Measurements from ENCODE around the gene HAUS8.
"Not testable (repeated sequence)": the region's sequence is repeated elsewhere in the genome, so short reads cannot be mapped to it uniquely, and the experiment has no call there.

The HAUS8 gene

DNA sequence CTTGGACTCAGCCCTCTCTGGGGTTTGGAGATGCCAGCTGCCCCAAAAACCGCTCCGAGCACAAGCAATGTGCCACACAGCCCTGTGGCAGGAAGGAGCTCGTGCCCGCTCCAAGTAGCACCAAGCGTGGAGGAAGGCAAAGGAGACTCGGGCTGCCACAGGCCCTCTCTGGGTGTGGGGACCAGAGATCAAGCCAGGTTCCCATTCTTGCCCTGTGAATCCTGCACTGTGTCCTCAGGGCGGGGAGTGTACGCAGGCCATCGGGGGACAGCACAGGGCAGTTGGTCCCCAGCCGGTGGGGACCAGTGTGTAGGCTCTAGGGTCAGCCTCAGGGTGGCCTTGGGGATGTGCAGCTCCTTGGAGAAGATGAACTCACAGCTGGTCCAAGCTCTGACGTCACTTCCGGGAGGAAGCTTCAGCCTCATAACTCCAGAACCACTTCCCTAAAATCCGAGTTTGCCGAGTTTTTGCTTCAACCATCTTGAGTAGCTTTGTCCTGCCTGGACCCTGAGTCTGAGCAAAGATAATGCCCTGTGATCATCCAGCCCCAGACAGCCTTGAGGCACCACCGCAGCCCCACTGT is 39.3 kb downstream of the HAUS8 start:
- DNase-seq (ENCODE audit: low read depth in 2 of 2): no peak

DNA sequence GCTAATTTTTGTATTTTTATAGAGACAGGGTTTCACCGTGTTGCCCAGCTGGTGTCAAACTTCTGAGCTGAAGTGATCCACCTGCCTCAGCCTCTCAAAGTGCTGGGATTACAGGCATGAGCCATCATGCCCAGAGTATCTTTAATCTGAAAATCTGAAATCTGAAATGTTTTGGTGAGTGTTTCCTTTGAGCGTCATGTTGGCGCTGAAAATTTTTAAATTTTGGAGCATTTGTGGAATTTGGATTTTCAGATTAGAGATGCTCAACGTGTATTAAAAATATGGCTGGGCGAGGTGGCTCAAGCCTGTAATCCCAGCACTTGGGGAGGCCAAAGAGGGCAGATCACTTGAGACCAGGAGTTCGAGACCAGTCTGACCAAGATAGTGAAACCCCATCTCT is 43.5 kb downstream of the HAUS8 start:
- DNase-seq (ENCODE audit: low read depth in 2 of 2): no peak

DNA sequence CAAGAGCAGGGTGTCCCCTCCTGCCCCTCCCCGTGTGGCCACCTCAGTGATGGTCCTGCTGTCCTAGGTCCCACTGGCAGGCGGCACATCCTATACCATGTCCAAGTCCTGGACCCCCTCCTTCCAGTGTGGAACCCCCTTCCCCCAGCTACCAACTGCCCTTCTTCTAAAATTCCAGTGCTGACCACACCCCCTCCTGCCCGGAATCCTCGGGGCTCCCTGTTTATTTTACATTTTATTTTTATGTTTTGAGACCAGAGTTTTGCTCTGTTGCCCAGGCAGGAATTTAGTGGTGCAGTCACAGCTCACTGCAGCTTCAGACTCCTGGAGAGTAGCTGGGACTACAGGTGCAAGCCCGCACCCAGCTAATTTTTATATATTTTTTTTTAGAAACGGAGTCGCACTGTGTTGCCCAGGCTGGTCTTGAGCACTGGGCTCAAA is 47.7 kb downstream of the HAUS8 start:
- DNase-seq (ENCODE audit: low read depth in 2 of 2): no peak

DNA sequence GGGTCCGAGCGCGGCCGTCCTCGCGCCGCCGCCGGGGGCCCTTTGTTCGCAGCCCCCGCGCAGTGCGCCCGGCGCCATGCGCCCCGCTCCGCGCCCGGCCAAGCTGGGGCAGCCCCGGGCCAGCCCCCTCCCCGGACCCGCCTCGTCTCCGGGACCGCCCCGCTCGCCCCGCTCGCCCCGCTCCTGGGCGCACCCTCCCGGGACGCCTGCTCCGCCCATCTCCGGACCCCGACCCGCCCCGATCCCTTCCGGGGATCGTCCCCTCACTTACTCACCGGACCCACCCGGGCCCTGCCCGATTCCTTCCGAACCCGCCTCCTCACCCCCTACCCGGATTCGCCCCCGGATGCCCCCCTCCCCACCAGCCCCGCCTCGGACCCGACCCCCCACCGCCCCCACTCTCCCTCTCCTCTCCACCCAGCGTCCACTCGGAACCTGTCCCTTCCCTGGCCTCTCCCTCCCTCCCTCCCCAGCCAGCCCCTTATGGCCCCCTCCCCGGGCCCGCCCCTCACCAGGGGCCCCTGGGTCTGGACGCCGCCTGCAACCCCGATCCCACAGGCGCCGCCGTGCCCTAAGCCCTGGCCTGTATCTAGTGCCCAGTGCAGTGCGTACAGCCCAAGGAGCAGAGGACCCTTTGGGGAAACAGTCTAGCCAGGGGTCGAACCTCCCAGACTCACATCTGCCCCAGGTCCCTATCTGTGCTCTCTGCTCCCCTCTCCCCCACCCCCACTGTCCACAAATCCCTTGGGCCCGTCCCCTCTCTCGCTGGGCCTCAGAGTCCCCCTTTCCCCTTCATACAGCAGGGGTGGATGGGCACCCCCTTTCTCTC is 48.3 kb downstream of the HAUS8 start, which contains the start of gene CPAMD8:
Gene CPAMD8, minus strand, starts transcription at position 105 of the 829 bp plus-strand sequence. CDS start 168 bp downstream, outside the sequence.
- no peak for DNase-seq (ENCODE audit: low read depth in 2 of 2)

DNA sequence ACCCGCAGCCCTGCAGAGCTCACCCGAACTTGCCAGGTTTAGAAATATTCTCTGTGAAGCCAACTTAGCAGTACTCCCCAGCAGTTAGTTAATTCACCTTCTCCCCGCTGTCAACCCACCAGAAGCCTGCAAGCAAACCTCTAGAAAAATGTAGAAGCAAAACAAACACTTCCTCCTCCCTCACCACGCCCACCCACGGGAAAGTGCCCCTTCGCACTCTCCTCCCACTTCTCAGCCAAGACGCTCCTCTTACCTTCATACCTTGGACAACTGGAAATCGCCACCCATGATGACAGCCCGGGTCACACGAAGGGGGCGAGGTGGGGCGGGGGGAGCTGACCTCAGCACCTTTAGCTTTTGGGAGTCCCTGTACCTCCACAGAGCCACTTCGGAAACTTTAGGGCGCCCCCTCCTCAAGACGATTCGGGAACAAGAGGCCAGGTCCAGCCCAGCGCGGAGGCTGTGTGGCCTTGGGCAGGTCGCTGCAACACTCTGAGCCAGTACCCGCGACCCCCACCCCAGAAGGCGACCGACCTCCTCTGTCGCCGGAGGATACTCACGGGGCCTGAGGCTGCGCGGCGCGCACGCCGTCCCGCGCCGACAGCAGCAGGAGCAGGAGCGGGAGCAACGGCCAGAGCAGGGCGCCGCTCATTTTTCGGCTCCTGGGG is 49.1 kb downstream of the HAUS8 start:
- no peak for DNase-seq (ENCODE audit: low read depth in 2 of 2)

DNA sequence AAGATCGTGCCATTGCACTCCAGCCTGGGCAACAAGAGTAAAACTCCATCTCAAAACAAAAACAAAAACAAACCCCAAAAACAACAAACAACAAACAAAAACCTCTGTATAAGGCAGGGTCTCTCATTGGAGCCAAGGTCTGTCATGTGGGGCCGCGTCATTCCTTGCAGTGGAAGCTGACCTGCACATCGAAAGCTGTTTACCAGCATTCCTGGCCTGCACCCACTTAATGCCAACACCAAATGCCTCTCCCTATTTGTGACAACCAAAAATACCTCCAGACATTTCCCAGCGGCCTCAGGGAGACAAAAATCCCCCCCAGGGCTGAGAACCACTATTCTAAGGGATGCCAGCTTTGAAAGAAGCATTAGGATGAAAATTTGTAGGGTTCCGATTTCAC is 49.9 kb downstream of the HAUS8 start:
- DNase-seq (ENCODE audit: low read depth in 2 of 2): no peak

DNA sequence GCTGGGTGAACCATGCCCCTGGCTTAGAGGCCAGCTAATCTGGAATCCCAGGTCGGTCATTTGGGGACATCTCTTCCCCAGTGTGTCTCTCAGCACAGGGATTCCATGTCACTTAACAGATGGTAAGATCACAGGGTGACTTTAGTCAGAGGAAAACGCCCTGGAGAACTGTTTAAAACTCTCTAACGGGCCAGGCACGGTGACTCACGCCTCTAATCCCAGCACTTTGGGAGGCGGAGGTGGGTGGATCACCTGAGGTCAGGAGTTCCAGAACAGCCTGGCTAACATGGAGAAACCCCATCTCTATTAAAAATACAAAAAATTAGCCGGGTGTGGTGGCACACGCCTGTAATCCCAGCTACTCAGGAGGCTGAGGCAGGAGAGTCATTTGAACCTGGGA is 50.3 kb downstream of the HAUS8 start:
- not testable (repeated sequence) for DNase-seq (ENCODE audit: low read depth in 2 of 2)

DNA sequence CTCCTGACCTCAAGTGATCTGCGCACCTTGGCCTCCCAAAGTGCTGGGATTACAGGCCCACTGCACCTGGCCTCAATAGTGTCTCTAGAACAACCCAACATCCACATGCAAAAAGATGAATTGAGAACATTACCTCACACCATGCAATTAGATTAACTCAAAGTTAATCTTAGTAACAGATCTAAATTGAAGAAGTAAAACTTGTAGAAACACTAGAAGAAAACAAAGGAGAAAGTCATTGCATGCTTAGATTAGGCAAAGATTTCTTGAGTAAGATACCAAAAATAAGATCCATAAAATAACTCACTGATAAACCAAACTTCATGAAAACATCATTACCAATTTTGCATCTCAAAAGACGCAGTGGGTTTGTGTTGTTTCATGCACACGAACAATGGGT is 51.4 kb downstream of the HAUS8 start:
- no peak for DNase-seq (ENCODE audit: low read depth in 2 of 2)

DNA sequence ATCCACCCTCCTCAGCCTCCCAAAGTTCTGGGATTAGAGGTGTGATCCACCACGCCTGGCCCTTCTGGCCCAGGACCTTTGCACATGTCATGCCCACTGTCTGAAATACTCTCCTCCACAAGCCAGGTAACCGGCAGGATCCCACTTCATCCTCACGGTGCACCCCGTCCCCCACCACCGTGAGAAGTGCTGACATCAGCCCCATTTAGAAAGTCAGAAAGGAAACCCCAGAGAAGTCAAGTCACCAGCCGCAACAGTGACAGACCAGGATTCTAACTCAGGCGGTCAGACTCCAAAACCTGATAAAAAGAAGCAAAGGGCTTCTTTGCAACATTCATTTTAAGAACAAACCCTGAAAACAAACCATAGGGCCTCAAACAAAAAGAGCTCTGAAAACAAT is 52.5 kb downstream of the HAUS8 start:
- DNase-seq (ENCODE audit: low read depth in 2 of 2): no peak

DNA sequence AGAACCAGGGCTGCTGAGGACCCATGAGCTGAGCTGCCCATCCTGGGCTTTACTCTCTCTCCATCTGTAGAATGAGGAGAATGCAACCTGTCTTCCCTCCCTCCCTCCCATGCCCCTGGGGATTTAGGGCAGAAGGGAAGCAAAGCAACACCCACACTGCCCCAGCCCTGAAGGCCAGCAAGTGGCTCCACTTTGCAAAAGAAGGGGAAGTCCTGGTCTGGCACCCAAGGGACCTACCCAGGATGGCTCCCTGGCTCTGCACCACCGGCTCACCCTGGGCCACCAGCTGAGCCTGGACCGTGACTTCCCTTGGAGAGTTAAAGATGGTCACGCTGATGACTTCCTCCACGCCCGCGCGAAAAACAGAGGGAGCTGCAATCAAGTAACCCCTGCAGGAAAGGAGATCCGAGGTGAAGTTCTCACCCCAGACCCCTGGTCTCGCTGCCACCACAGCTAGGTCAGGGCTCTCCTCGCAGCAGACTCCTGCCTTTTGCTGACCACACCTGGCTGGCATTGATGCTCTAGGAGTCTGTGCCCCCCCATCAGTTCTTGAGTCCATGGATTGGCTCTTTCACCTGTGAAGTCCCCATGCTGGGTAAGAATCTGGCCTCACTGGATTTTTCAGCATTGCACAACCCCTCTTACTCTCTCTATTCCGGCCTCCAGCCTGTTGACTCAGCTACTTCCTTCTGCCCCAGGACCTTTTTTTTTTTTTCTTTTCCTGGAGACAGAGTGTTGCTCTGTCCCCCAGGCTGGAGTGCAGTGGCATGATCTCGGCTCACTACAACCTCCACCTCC is 53.3 kb downstream of the HAUS8 start:
- no peak for DNase-seq (ENCODE audit: low read depth in 2 of 2)

DNA sequence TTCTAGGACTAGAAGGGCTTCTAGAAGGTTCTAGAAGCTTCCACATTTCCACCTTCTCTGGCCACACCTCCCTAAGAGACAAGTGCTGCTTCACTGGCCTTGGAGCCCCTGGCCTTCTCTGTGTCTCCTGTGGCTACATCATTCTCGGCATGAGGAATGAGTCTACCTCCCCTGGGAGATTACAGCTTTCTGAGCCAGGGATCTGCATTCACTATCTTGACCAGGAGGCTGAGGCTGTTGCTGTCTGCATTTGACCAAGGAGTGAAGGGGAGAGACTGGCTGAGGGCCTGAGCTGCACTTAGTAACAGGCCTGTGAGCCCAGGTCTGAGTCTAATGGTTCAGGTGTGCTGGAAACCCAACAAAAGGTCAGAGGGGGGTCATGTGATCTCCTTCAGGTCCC is 53.9 kb downstream of the HAUS8 start:
- no peak for DNase-seq (ENCODE audit: low read depth in 2 of 2)

DNA sequence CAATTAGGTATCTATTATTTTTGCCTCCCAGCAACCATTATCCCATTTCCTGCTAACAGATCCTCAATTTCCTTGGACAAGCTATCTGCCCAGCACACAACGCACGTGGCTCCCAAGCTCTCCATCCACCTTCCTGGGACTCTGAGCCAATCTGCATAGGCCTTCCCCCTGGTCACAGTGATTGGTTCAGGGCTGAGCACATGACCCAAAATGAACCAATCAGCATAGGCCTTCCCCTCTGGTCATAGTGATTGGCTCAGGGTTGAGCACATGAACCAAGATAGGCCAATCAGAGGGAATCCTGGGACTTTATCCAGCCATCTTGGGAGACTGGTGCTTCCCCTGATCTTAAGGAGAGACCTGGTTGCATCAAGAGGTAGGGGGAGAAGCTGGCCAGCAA is 54.4 kb downstream of the HAUS8 start:
- no peak for DNase-seq (ENCODE audit: low read depth in 2 of 2)

DNA sequence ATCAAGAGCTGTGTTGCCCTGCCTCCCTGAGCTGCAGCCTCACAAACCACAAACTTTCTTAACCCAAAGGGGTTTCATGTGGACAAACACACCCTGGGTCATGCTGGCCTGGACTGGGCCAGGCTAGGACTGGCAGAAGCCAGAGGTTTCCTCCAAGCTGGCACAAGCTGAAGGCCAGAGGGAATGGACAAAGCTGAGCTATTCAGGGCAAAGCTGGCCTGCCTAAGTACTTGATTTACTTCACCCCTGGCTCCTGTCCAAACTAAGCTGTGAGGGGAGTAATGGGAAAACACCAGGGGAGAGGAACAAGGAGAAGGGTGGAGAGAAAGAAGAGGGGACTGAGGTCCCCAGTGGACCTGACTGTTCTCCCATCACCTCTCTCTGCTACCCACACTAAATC is 54.9 kb downstream of the HAUS8 start:
- DNase-seq (ENCODE audit: low read depth in 2 of 2): no peak

DNA sequence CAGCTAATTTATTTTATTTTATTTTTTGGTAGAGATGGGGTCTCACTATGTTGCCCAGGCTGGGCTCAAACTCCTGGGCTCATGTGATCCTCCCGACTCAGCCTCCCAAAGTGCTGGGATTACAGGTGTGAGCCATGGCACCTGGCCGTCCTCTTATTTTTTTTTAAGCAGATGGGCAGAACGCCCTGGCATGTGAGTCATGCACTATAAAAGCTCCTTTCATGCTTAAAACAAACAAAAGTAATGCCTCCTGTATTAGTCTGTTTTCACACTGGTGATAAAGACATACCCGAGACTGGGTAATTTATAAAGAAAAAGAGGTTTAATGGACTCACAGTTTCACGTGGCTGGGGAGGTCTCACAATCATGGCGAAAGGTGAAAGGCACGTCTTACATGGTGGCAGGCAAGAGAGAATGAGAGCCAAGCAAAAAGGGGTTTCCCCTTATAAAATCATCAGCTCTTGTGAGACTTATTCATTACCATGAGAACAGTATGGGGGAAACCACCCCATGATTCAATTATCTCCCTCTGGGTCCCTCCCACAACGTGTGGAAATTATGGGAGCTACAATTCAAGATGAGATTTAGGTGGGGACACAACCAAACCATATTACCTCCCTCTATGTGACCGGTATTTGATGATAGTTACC is 60.9 kb downstream of the HAUS8 start:
- DNase-seq (ENCODE audit: low read depth in 2 of 2): not testable (repeated sequence)

DNA sequence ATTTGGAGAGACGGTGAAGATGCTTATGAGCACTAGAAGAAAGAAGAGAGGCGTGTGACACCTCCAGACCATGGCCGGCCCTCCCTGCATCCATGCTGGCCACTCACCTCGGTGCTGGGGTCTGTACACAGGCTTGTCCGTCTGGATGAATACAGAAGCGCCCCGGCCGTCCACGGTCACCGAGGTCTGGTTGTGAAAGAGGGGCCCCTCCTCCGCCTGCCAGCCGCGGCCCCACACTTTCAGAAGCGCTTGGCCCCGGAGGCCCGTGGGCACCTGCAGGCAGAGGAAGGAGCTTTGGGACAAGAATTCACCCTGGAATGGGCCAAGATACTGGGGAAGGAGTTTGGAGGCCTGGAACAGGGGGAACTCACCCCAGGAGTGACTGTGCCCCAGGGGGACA is 63.8 kb downstream of the HAUS8 start:
- no peak for DNase-seq (ENCODE audit: low read depth in 2 of 2)

DNA sequence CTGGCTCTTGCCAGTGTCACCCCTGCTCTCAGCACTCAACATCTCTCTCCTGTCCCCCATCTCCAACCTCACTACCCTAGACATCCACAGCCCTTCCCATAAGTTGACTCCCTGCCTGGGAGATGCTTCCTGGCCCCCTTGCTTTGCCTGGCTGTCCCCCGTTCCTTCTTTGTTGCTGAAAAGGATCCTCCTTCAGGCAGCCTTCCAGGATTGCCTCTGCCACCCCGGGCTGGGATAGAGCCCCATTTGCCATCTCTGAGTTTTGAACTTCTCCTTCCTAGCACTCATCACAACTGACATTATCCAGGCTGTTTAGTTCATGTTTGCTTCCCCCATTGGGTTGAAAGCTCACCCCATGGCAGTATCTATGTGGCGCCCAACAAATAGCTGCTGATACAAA is 68.7 kb downstream of the HAUS8 start:
- DNase-seq (ENCODE audit: low read depth in 2 of 2): no peak

DNA sequence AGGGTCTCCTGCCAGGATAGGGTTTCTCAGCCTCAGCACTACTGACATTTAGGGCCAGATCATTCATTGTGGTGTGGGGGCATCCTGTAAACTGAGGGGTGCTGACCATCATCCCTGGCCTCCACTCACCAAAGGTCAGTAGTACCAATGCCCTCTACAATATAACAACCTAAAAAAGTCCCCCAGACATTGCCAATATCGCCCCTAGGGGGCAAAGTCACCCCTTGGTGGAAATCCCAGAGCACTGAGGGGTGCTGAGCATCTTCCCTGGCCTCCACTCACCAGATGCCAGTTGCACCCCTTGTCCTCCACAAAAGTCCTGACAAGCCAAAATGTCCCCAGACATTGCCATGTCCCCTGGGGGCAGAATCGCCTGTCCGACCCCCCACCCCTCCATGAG is 70.3 kb downstream of the HAUS8 start:
- no peak for DNase-seq (ENCODE audit: low read depth in 2 of 2)

DNA sequence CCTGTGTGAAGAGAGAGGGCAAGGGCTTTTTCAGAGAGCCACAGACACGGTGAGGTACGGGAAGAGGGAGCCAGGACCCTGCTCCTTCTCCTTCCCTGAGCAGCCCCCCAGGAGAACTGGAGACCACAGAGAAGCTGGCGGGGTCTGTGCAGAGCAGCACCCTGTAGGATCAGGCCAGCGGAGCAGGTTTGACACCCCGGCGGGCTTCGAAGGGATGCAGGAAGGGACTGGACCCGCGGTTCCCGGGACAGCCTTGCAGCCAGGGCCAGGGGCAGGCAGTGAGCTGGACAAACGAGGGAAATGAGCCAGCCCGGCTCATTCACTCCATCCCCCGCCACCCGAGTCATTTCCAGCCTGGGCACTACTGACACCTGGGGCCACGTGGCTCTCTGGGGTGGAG is 70.9 kb downstream of the HAUS8 start:
- no peak for DNase-seq (ENCODE audit: low read depth in 2 of 2)

DNA sequence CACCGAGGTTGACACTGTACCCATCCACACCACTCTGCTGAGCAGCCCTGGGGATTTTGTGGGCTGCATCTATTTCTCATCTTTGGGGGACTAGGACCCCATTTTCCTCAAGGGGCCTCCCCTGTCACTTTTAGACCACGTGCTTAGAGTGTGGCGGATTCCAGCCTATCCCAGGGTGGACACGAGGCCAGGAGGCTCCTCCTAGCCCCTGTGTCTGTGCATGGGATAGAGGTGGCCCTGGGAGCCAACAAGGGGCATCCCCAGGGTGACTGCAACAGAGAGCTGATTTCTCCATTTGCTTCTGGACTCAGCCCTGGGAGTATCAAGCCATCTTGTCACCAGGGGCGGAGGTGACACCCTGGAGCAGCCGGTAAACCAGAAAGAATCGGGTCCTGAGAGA is 72.8 kb downstream of the HAUS8 start:
- DNase-seq (ENCODE audit: low read depth in 2 of 2): no peak

DNA sequence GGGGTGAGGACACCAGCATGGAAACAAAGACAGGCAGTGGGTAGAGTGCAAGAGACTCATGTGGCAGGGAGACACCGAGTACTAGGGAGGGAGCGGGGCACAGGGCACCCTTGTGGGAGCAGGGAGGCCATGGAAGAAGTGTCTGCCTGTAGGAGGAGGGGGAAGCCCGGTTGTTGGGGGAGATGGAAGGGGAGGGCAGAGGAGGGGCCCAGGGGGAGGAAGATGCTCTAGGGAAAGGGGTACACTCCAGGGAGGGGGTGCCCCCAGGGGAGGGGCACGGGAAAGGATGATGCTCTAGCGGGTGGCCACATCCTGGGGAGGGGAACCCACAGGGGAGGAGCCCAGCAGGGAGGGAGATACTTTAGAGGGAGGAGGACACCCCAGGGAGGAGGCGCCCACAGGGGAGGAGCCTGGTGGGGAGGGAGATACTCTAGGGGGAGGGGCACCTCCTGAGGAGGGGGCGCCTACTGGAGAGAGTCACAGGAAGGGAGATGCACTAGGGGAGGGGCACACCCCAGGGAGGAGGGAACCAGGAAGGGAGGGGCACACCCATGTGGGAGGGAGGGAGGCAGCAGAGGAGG is 73.6 kb downstream of the HAUS8 start:
- DNase-seq (ENCODE audit: low read depth in 2 of 2): peak; percentile 21 to 56
